ENCODE data around the gene CLSTN2. TPM values are rescaled to one million over a fixed set of nuclear protein-coding genes. Genes with fewer than 3 reads are reported as not detected.

CLSTN2 gene
- total RNA-seq, 1 donor from 2014 or later, result 4.7 TPM

DNA sequence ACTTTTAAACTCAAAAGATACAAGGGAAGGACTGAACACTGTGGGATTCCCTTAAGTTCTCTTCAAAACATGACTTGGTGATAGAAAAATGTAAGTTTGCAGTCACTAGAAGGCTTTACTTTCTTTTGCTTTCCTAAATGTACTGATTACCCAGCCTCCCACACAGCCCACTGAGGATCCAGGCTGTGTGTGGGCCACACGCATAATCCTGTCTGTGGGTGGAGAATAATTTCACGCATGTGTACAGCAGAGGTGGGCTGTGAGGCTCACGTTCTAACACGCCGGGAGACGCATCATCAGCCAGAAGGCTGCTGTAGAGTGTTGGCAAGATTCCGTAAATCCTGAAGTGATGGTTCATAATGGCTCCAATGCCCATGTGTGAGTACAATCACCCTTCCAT lies 165.5 kb downstream of the CLSTN2 start:
- H3K9ac ChIP-seq (ENCODE audit: low read depth in 1 of 3, low read length in 3 of 3), result no peak overlapping the region
- H3K9me3 ChIP-seq (ENCODE audit: control insufficient read depth in 3 of 3, low read length in 3 of 3), result no peaks in the 10 kb centered on the region
- H3K27ac ChIP-seq (ENCODE audit: low read depth, low read length), result no peak overlapping the region
- no peaks in the 10 kb centered on the region for H3K27me3 ChIP-seq (ENCODE audit: control insufficient read depth in 3 of 3, insufficient read depth in 3 of 3, low read length in 3 of 3)
- H3K4me1 ChIP-seq (ENCODE audit: control insufficient read depth in 3 of 3, insufficient read depth in 3 of 3, low read length in 3 of 3), result no peaks in the 10 kb centered on the region
- no peak overlapping the region for H3K4me3 ChIP-seq (ENCODE audit: low read length in 3 of 3)
- no peaks in the 10 kb centered on the region for H3K36me3 ChIP-seq (ENCODE audit: control insufficient read depth in 3 of 3, insufficient read depth in 3 of 3, low read length in 3 of 3)

- no peaks in the 10 kb centered on the region for H3K9me3 ChIP-seq (ENCODE audit: control insufficient read depth in 3 of 3, low read length in 3 of 3)
- no peaks in the 10 kb centered on the region for H3K27me3 ChIP-seq (ENCODE audit: control insufficient read depth in 3 of 3, insufficient read depth in 3 of 3, low read length in 3 of 3)
- no peak overlapping the region for H3K27ac ChIP-seq (ENCODE audit: low read depth, low read length)
- no peaks in the 10 kb centered on the region for H3K4me1 ChIP-seq (ENCODE audit: control insufficient read depth in 3 of 3, insufficient read depth in 3 of 3, low read length in 3 of 3)
- H3K4me3 ChIP-seq (ENCODE audit: low read length in 3 of 3), result no peak overlapping the region
- H3K9ac ChIP-seq (ENCODE audit: low read depth in 1 of 3, low read length in 3 of 3), result no peak overlapping the region
- no peaks in the 10 kb centered on the region for H3K36me3 ChIP-seq (ENCODE audit: control insufficient read depth in 3 of 3, insufficient read depth in 3 of 3, low read length in 3 of 3)
Observed at GRCh38 chr3:140103166-140103565, 168.2 kb downstream of the CLSTN2 start.

GRCh38 chr3:140103986-140104645 lies 169.1 kb downstream of the CLSTN2 start:
- H3K36me3 ChIP-seq (ENCODE audit: control insufficient read depth in 3 of 3, insufficient read depth in 3 of 3, low read length in 3 of 3), result no peaks in the 10 kb centered on the region
- no peaks in the 10 kb centered on the region for H3K4me1 ChIP-seq (ENCODE audit: control insufficient read depth in 3 of 3, insufficient read depth in 3 of 3, low read length in 3 of 3)
- H3K9ac ChIP-seq (ENCODE audit: low read depth in 1 of 3, low read length in 3 of 3), result no peak overlapping the region

GRCh38 chr3:140113996-140114788 lies 179.2 kb downstream of the CLSTN2 start:
- no peak overlapping the region for H3K27ac ChIP-seq (ENCODE audit: low read depth, low read length)
- no peaks in the 10 kb centered on the region for H3K27me3 ChIP-seq (ENCODE audit: control insufficient read depth in 3 of 3, insufficient read depth in 3 of 3, low read length in 3 of 3)
- H3K36me3 ChIP-seq (ENCODE audit: control insufficient read depth in 3 of 3, insufficient read depth in 3 of 3, low read length in 3 of 3), result no peaks in the 10 kb centered on the region
- no peak overlapping the region for H3K4me3 ChIP-seq (ENCODE audit: low read length in 3 of 3)
- no peak overlapping the region for H3K9ac ChIP-seq (ENCODE audit: low read depth in 1 of 3, low read length in 3 of 3)
- H3K9me3 ChIP-seq (ENCODE audit: control insufficient read depth in 3 of 3, low read length in 3 of 3), result no peaks in the 10 kb centered on the region
- H3K4me1 ChIP-seq (ENCODE audit: control insufficient read depth in 3 of 3, insufficient read depth in 3 of 3, low read length in 3 of 3), result peaks cover 0 to 13% (median 7%) of the 10 kb centered on the region in 3 donors

More at GRCh38 chr3:140103986-140104645, 169.1 kb downstream of the CLSTN2 start:
- Histone ChIP-seq H3K4me3 (ENCODE audit: low read length in 3 of 3) (no peak overlapping the region), H3K27me3 (ENCODE audit: control insufficient read depth in 3 of 3, insufficient read depth in 3 of 3, low read length in 3 of 3) (no peaks in the 10 kb centered on the region), H3K27ac (ENCODE audit: low read depth, low read length) (no peak overlapping the region), H3K9me3 (ENCODE audit: control insufficient read depth in 3 of 3, low read length in 3 of 3) (no peaks in the 10 kb centered on the region)

DNA sequence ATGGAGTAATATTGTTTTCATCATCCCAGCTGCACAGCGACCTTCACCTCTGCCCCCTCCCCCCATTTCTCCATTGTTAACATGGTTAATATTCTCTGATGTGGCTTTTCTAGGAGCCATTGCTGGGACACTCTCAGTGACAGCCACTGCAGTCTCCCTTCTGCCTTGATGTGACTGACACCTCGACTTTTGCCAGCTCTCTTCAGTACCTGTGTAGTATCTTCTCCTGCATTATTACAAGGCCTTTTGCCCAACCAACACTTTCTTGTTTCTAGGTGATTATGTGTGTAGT lies 179.8 kb downstream of the CLSTN2 start:
- H3K36me3 ChIP-seq (ENCODE audit: control insufficient read depth in 3 of 3, insufficient read depth in 3 of 3, low read length in 3 of 3), result no peaks in the 10 kb centered on the region
- H3K4me3 ChIP-seq (ENCODE audit: low read length in 3 of 3), result no peak overlapping the region
- H3K27ac ChIP-seq (ENCODE audit: low read depth, low read length), result no peak overlapping the region
- no peaks in the 10 kb centered on the region for H3K27me3 ChIP-seq (ENCODE audit: control insufficient read depth in 3 of 3, insufficient read depth in 3 of 3, low read length in 3 of 3)
- no peak overlapping the region for H3K9ac ChIP-seq (ENCODE audit: low read depth in 1 of 3, low read length in 3 of 3)
- peaks cover 0 to 13% (median 7%) of the 10 kb centered on the region in 3 donors for H3K4me1 ChIP-seq (ENCODE audit: control insufficient read depth in 3 of 3, insufficient read depth in 3 of 3, low read length in 3 of 3)
- H3K9me3 ChIP-seq (ENCODE audit: control insufficient read depth in 3 of 3, low read length in 3 of 3), result no peaks in the 10 kb centered on the region

DNA sequence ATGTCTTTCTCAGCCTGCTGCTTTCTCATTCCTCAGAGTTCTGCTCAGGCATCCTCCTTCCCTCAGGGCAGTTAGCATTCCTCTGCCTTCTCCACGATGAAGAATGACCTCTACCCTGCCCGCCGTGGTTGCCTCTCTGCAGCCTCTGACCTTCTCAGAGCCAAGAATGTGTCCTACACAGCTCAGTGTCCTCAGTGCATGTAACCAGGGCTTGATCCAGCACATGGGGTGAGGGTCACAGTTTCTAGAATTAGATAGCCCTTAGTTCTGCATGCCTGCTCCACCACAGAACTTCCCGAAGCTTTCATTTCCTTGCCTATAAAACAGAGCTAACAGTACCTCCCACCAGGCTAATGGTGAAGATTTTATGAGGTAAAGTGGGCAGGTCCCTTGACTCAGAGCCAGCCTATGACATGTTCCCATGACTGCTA lies 182.1 kb downstream of the CLSTN2 start:
- H3K9ac ChIP-seq (ENCODE audit: low read depth in 1 of 3, low read length in 3 of 3), result no peak overlapping the region
- H3K27ac ChIP-seq (ENCODE audit: low read depth, low read length), result no peak overlapping the region
- H3K36me3 ChIP-seq (ENCODE audit: control insufficient read depth in 3 of 3, insufficient read depth in 3 of 3, low read length in 3 of 3), result no peaks in the 10 kb centered on the region
- H3K9me3 ChIP-seq (ENCODE audit: control insufficient read depth in 3 of 3, low read length in 3 of 3), result no peaks in the 10 kb centered on the region
- H3K4me3 ChIP-seq (ENCODE audit: low read length in 3 of 3), result no peak overlapping the region
- H3K27me3 ChIP-seq (ENCODE audit: control insufficient read depth in 3 of 3, insufficient read depth in 3 of 3, low read length in 3 of 3), result no peaks in the 10 kb centered on the region
- peaks cover 0 to 13% (median 7%) of the 10 kb centered on the region in 3 donors for H3K4me1 ChIP-seq (ENCODE audit: control insufficient read depth in 3 of 3, insufficient read depth in 3 of 3, low read length in 3 of 3)

DNA sequence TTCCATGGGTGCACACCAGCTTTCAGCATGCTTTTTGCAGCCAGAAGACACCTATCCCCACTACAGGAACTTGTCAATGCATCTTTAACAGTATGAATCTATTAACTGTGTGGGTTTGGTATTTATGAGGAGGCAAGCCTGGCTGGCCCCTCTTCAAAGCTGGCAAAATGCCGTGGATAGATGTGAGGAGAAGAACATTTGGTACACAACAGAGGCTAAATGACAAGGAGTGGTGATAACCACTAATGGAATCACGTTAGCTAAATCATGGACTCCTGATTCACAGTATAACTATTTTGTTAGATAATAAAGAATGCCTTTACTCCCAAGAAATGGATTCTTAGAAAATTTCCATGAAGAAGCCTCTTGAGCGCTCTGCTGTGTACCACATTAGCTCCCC lies 187.2 kb downstream of the CLSTN2 start:
- Histone ChIP-seq H3K4me1 (ENCODE audit: control insufficient read depth in 3 of 3, insufficient read depth in 3 of 3, low read length in 3 of 3) (peaks cover 0 to 2% (median 0%) of the 10 kb centered on the region in 3 donors), H3K9ac (ENCODE audit: low read depth in 1 of 3, low read length in 3 of 3) (no peak overlapping the region), H3K27me3 (ENCODE audit: control insufficient read depth in 3 of 3, insufficient read depth in 3 of 3, low read length in 3 of 3) (no peaks in the 10 kb centered on the region), H3K27ac (ENCODE audit: low read depth, low read length) (no peak overlapping the region), H3K36me3 (ENCODE audit: control insufficient read depth in 3 of 3, insufficient read depth in 3 of 3, low read length in 3 of 3) (no peaks in the 10 kb centered on the region), H3K9me3 (ENCODE audit: control insufficient read depth in 3 of 3, low read length in 3 of 3) (no peaks in the 10 kb centered on the region), H3K4me3 (ENCODE audit: low read length in 3 of 3) (no peak overlapping the region)

GRCh38 chr3:140128217-140128616 lies 193.2 kb downstream of the CLSTN2 start:
- Histone ChIP-seq H3K4me1 (ENCODE audit: control insufficient read depth in 3 of 3, insufficient read depth in 3 of 3, low read length in 3 of 3) (peaks cover 0 to 2% (median 0%) of the 10 kb centered on the region in 3 donors), H3K4me3 (ENCODE audit: low read length in 3 of 3) (no peak overlapping the region), H3K9me3 (ENCODE audit: control insufficient read depth in 3 of 3, low read length in 3 of 3) (no peaks in the 10 kb centered on the region), H3K27me3 (ENCODE audit: control insufficient read depth in 3 of 3, insufficient read depth in 3 of 3, low read length in 3 of 3) (no peaks in the 10 kb centered on the region), H3K27ac (ENCODE audit: low read depth, low read length) (no peak overlapping the region), H3K9ac (ENCODE audit: low read depth in 1 of 3, low read length in 3 of 3) (no peak overlapping the region), H3K36me3 (ENCODE audit: control insufficient read depth in 3 of 3, insufficient read depth in 3 of 3, low read length in 3 of 3) (no peaks in the 10 kb centered on the region)

DNA sequence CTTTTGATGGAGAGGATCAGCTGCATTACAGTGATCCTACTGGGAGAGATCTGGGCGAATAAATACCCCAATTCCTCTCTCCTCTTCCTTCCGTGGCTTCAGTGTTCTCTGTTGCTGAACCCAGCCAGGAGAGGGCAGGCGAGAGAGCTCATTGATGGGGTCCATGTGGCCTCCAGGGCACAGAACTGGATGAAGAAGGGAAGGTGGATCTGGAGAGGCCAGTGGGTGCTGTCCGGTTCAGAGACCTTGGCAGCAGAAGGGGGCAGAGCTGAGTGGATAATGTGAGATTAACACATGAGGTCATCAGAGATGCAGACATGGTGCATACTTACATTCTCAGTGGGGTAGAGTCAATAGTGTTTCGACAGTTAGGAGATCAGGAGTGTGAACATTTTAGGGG lies 193.6 kb downstream of the CLSTN2 start:
- Histone ChIP-seq H3K4me3 (ENCODE audit: low read length in 3 of 3) (no peak overlapping the region), H3K36me3 (ENCODE audit: control insufficient read depth in 3 of 3, insufficient read depth in 3 of 3, low read length in 3 of 3) (no peaks in the 10 kb centered on the region), H3K27ac (ENCODE audit: low read depth, low read length) (no peak overlapping the region), H3K9me3 (ENCODE audit: control insufficient read depth in 3 of 3, low read length in 3 of 3) (no peaks in the 10 kb centered on the region), H3K27me3 (ENCODE audit: control insufficient read depth in 3 of 3, insufficient read depth in 3 of 3, low read length in 3 of 3) (no peaks in the 10 kb centered on the region), H3K4me1 (ENCODE audit: control insufficient read depth in 3 of 3, insufficient read depth in 3 of 3, low read length in 3 of 3) (peaks cover 0 to 2% (median 0%) of the 10 kb centered on the region in 3 donors), H3K9ac (ENCODE audit: low read depth in 1 of 3, low read length in 3 of 3) (no peak overlapping the region)

DNA sequence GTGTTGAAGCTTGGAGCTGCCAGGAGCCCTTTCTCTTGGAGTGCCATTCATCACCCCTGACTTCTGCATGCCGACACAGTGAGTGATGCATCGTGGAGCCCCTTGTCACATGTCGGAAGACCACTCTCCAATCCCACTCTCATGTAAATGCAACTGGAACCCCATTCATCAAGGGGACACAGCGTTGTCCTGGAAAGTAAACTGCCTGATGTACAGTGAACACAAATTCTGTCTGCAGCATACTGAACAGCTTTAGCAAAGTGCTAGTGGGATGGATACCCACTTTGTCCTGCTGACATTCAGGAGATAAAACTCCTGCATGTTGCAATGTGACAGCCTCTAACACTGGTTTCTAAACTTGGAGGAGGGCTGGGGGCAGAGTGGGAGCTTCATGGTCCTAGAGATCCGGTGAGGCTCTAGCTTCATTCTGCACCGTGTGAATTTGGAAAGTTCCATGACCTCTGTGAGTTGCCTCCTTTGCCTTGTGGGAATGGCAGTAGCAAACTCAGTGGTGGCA lies 194.8 kb downstream of the CLSTN2 start:
- Histone ChIP-seq H3K27me3 (ENCODE audit: control insufficient read depth in 3 of 3, insufficient read depth in 3 of 3, low read length in 3 of 3) (no peaks in the 10 kb centered on the region), H3K9ac (ENCODE audit: low read depth in 1 of 3, low read length in 3 of 3) (no peak overlapping the region), H3K4me3 (ENCODE audit: low read length in 3 of 3) (no peak overlapping the region), H3K27ac (ENCODE audit: low read depth, low read length) (no peak overlapping the region), H3K36me3 (ENCODE audit: control insufficient read depth in 3 of 3, insufficient read depth in 3 of 3, low read length in 3 of 3) (no peaks in the 10 kb centered on the region), H3K9me3 (ENCODE audit: control insufficient read depth in 3 of 3, low read length in 3 of 3) (no peaks in the 10 kb centered on the region), H3K4me1 (ENCODE audit: control insufficient read depth in 3 of 3, insufficient read depth in 3 of 3, low read length in 3 of 3) (peaks cover 0 to 2% (median 0%) of the 10 kb centered on the region in 3 donors)

All from skeletal muscle tissue (tissue), 4 donors.